Thoracic aorta (tissue), 2 donors: ENCODE measurements around the gene SCEL. TPM values are rescaled to one million over a fixed set of nuclear protein-coding genes. Genes with fewer than 3 reads are reported as not detected.

Experiments
- ATAC-seq: fragments of 150-250 bp; one replicate; pipeline ENCODE4 v1.8.0; 2017; ENCODE audit warnings: low read depth; ENCODE audit not compliant: insufficient number of reproducible peaks, low FRiP score
- DNase-seq: peaks from one replicate; pipeline ENCODE4 v3.0.0-alpha.2; 2020; ENCODE audit warnings: low spot score
- H3K27ac ChIP-seq, 2 donors: fragments of 200-600 bp; sonication (generic); 1 replicate in 1 of 2; 2 replicates in 1 of 2; pipeline ENCODE4 v1.5.1; 2016; ENCODE audit warnings: mild to moderate bottlenecking in 2 of 2, moderate library complexity in 2 of 2
- H3K27me3 ChIP-seq: fragments of 200-600 bp; sonication (generic); replicated peaks from 2 replicates; pipeline ENCODE4 v1.6.0; 2016; ENCODE audit warnings: mild to moderate bottlenecking; ENCODE audit not compliant: insufficient read depth
- H3K36me3 ChIP-seq: fragments of 200-600 bp; sonication (generic); one replicate; pipeline ENCODE4 v1.5.1; 2016
- H3K4me1 ChIP-seq, 2 donors: fragments of 200-600 bp; sonication (generic); 1 replicate in 1 of 2; 2 replicates in 1 of 2; pipeline versions ENCODE4 v1.5.1 to v1.6.0; 2016; ENCODE audit warnings: low read depth in 2 of 2, mild to moderate bottlenecking in 1 of 2; ENCODE audit not compliant: control insufficient read depth in 1 of 2
- H3K4me3 ChIP-seq: fragments of 200-600 bp; sonication (generic); 2 replicates; pipeline ENCODE4 v1.5.1; 2016; ENCODE audit warnings: mild to moderate bottlenecking
- H3K9me3 ChIP-seq: fragments of 200-600 bp; sonication (generic); 2 replicates; pipeline ENCODE4 v1.5.1; 2016
- total RNA-seq, 2 donors: library from RNA; depleted of rRNA; stranded (reverse); fragments of >200 nt; gene quantifications; one replicate each; pipeline versions ENCODE4 v1.1.0 to v1.2.3, GENCODE V29; 2016
- TF ChIP-seq, protein P1 (sequence below): fragments of 200-600 bp; sonication (generic); IDR thresholded peaks from one replicate; pipeline ENCODE4 v1.5.1; 2019; ENCODE audit warnings: antibody characterized with exemption

The SCEL gene
- total RNA-seq, 2 donors from 2014 or later: 0.54 TPM; not detected in 1

- no peaks in the 10 kb centered on the region for H3K4me1 ChIP-seq
- H3K36me3 ChIP-seq: no peaks in the 10 kb centered on the region
- TF ChIP-seq, protein P1, sequence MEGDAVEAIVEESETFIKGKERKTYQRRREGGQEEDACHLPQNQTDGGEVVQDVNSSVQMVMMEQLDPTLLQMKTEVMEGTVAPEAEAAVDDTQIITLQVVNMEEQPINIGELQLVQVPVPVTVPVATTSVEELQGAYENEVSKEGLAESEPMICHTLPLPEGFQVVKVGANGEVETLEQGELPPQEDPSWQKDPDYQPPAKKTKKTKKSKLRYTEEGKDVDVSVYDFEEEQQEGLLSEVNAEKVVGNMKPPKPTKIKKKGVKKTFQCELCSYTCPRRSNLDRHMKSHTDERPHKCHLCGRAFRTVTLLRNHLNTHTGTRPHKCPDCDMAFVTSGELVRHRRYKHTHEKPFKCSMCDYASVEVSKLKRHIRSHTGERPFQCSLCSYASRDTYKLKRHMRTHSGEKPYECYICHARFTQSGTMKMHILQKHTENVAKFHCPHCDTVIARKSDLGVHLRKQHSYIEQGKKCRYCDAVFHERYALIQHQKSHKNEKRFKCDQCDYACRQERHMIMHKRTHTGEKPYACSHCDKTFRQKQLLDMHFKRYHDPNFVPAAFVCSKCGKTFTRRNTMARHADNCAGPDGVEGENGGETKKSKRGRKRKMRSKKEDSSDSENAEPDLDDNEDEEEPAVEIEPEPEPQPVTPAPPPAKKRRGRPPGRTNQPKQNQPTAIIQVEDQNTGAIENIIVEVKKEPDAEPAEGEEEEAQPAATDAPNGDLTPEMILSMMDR: no peak
- no peaks in the 10 kb centered on the region for H3K27me3 ChIP-seq
- H3K27ac ChIP-seq: no peak overlapping the region
- H3K4me3 ChIP-seq: no peak overlapping the region
- ATAC-seq: no peak
- DNase-seq: no peak
- H3K9me3 ChIP-seq: no peaks in the 10 kb centered on the region
Measured at GRCh38 chr13:77497835-77498234, 37.7 kb upstream of the SCEL start.

DNA sequence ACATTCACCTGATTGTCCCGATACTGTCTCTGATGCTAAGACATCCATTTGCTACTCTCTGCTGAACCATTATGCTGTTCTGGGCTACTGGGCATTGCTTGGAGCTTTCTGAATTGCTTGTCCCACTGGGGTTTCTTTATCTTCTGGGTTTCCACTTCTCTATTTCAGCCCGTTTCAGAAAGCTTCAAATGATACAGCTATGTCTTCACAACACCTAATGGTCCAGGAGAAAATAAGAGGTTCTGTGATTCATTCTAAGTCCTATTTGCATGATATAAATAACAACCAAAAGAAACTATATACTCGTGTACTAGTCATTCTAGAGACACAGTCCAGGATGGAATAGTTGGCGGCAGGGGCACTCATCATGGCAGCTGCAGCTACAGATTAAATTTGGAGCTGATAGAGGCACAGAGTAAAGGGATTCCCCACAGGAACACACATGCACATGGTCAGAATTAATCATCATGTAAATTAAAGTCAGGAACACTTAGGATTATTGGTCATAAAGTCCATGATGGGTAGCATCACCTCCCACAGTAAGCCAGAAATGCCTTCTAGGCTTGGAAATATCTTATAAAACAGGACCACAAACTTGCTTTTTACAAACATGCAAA, 33.3 kb upstream of the SCEL start:
- Histone ChIP-seq H3K4me3 (no peak overlapping the region), H3K27me3 (no peaks in the 10 kb centered on the region), H3K36me3 (no peaks in the 10 kb centered on the region), H3K27ac (no peak overlapping the region), H3K4me1 (no peaks in the 10 kb centered on the region), H3K9me3 (no peaks in the 10 kb centered on the region)
- ATAC-seq (no peak), DNase-seq (no peak)
- TF ChIP-seq, protein P1: no peak

DNA sequence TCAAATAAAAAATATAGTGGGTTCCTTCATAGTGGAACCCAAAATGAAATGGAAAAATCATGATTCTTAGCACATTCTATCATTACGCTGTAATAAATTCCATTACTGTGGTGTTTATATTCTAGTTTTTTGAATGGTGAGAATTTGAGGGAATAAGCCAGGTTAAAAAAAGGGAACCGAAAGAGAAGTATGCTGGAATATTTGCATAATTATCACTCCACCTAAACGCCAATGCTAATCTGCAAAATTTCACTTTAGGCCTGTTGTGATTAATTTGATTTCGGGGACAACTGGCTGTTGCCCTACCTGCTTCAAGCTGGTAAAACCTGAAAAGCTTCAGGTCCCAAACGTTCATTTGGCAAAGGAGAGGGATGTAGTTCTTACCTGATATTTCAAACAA, 32.1 kb upstream of the SCEL start:
- no peaks in the 10 kb centered on the region for H3K27me3 ChIP-seq
- peaks cover 5% of the 10 kb centered on the region in 2 donors for H3K4me1 ChIP-seq
- no peak overlapping the region for H3K27ac ChIP-seq
- H3K4me3 ChIP-seq: no peak overlapping the region
- H3K36me3 ChIP-seq: no peaks in the 10 kb centered on the region
- ATAC-seq (no peak), DNase-seq (no peak)
- no peaks in the 10 kb centered on the region for H3K9me3 ChIP-seq
- TF ChIP-seq, protein P1: no peak

DNA sequence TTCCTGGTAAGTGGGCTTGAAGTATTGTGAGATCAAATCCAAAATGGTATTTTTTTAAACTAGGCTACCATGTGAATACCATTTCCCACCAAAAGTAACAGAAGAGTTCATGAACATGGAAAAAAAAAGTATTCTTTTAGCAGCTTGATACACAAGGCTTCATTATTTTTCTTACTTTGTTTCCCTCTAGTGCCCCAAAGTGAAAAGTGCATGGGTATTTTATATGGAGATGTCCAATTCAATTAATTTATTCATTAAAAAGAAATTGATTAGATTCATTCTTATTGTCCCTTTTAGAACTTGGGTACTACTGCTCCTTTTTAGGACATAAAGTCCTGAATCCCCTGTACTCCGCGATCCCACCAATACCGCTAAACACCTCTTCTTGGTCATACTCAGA, 28.6 kb upstream of the SCEL start:
- Histone ChIP-seq H3K4me3 (no peak overlapping the region), H3K27ac (no peak overlapping the region), H3K9me3 (no peaks in the 10 kb centered on the region), H3K4me1 (peaks cover 15 to 18% of the 10 kb centered on the region in 2 donors), H3K27me3 (no peaks in the 10 kb centered on the region), H3K36me3 (no peaks in the 10 kb centered on the region)
- no peak for DNase-seq
- ATAC-seq: no peak
- TF ChIP-seq, protein P1: peak; percentile 27

GRCh38 chr13:77507931-77508776, 27.4 kb upstream of the SCEL start:
- no peak for DNase-seq

More at GRCh38 chr13:77507931-77508776, 27.4 kb upstream of the SCEL start:
- no peak for ATAC-seq
- no peak overlapping the region for H3K4me3 ChIP-seq
- TF ChIP-seq, protein P1: no peak
- H3K36me3 ChIP-seq: no peaks in the 10 kb centered on the region
- no peaks in the 10 kb centered on the region for H3K27me3 ChIP-seq
- peaks cover 15 to 18% of the 10 kb centered on the region in 2 donors for H3K4me1 ChIP-seq
- H3K9me3 ChIP-seq: no peaks in the 10 kb centered on the region
- no peak overlapping the region for H3K27ac ChIP-seq
